ENCODE results near the gene PRUNE2. TPM values are rescaled to one million over a fixed set of nuclear protein-coding genes. Genes with fewer than 3 reads are reported as not detected.

Gene PRUNE2
- total RNA-seq, 1 donor from 2014 or later, result 63.8 TPM

DNA sequence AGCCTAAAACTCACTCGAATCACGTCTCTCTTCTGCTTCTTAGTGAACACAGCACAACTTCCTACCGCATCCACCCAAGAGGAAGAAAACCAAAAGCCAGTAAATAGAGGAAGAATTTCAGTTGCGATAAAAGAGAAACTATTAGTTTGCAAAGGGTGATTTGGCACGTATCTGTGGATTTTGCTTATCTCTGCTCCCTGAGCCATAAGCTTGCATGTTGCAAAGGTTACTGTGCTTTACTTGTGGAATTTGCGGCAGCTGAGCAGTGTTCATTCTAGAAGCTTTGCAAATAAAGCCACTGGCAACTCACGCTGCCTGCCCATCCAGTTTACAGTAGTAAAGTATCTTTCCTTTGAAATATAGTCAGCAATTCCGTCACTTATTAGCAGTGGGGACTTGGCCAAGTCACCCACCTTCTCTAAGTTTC is 290.7 kb downstream of the PRUNE2 start:
- no peak for DNase-seq
- H3K27me3 Mint-ChIP-seq (ENCODE audit: unreplicated experiment), result no peaks in the 10 kb centered on the region
- H3K4me1 Mint-ChIP-seq (ENCODE audit: low read depth, unreplicated experiment), result peaks cover 5% of the 10 kb centered on the region
- H3K4me3 Mint-ChIP-seq (ENCODE audit: unreplicated experiment), result no peak overlapping the region
- H3K27ac Mint-ChIP-seq (ENCODE audit: unreplicated experiment), result no peak overlapping the region
- no peaks in the 10 kb centered on the region for H3K36me3 Mint-ChIP-seq (ENCODE audit: unreplicated experiment)
- TF ChIP-seq, protein P1, sequence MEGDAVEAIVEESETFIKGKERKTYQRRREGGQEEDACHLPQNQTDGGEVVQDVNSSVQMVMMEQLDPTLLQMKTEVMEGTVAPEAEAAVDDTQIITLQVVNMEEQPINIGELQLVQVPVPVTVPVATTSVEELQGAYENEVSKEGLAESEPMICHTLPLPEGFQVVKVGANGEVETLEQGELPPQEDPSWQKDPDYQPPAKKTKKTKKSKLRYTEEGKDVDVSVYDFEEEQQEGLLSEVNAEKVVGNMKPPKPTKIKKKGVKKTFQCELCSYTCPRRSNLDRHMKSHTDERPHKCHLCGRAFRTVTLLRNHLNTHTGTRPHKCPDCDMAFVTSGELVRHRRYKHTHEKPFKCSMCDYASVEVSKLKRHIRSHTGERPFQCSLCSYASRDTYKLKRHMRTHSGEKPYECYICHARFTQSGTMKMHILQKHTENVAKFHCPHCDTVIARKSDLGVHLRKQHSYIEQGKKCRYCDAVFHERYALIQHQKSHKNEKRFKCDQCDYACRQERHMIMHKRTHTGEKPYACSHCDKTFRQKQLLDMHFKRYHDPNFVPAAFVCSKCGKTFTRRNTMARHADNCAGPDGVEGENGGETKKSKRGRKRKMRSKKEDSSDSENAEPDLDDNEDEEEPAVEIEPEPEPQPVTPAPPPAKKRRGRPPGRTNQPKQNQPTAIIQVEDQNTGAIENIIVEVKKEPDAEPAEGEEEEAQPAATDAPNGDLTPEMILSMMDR (IDR thresholded peaks at IDR 0.05; ENCODE audit: partially characterized antibody, unreplicated experiment), result no peak
- H3K9me3 Mint-ChIP-seq (ENCODE audit: unreplicated experiment), result peaks cover 1% of the 10 kb centered on the region

DNA sequence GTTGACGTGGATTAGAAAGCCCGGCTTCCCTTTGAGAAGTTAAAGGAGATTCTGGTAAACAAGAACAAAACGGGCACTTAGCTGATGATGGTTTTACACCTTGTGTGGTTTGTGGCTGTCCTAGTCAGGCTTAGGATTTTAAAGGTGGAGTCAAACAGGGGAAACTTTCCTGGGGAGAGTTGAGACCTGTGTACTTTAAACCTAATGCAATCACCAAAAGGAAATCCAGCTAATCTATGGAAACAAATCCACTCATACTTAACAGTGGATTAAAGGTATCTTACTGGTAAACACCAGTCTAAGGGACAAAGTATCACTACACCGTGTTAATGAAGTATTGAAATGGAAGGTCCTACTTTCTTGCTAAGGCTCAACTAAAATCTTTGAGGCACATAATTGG is 291.9 kb downstream of the PRUNE2 start:
- Mint-ChIP-seq H3K27me3 (ENCODE audit: unreplicated experiment) (no peaks in the 10 kb centered on the region), H3K4me1 (ENCODE audit: low read depth, unreplicated experiment) (peaks cover 11% of the 10 kb centered on the region), H3K4me3 (ENCODE audit: unreplicated experiment) (no peak overlapping the region), H3K36me3 (ENCODE audit: unreplicated experiment) (no peaks in the 10 kb centered on the region), H3K27ac (ENCODE audit: unreplicated experiment) (no peak overlapping the region), H3K9me3 (ENCODE audit: unreplicated experiment) (peaks cover 6% of the 10 kb centered on the region)
- DNase-seq, result no peak
- TF ChIP-seq, protein P1 (IDR thresholded peaks at IDR 0.05; ENCODE audit: partially characterized antibody, unreplicated experiment), result no peak

- Mint-ChIP-seq H3K27ac (ENCODE audit: unreplicated experiment) (no peak overlapping the region), H3K4me1 (ENCODE audit: low read depth, unreplicated experiment) (peaks cover 11% of the 10 kb centered on the region), H3K27me3 (ENCODE audit: unreplicated experiment) (no peaks in the 10 kb centered on the region), H3K36me3 (ENCODE audit: unreplicated experiment) (no peaks in the 10 kb centered on the region), H3K4me3 (ENCODE audit: unreplicated experiment) (no peak overlapping the region), H3K9me3 (ENCODE audit: unreplicated experiment) (peaks cover 7% of the 10 kb centered on the region)
- TF ChIP-seq, protein P1 (IDR thresholded peaks at IDR 0.05; ENCODE audit: partially characterized antibody, unreplicated experiment), result no peak
- DNase-seq, result no peak
Measured at GRCh38 chr9:76613150-76613781, 292.6 kb downstream of the PRUNE2 start.

GRCh38 chr9:76610011-76610352 is 295.9 kb downstream of the PRUNE2 start:
- TF ChIP-seq, protein P1 (IDR thresholded peaks at IDR 0.05; ENCODE audit: partially characterized antibody, unreplicated experiment), result no peak
- Mint-ChIP-seq H3K36me3 (ENCODE audit: unreplicated experiment) (no peaks in the 10 kb centered on the region), H3K27me3 (ENCODE audit: unreplicated experiment) (no peaks in the 10 kb centered on the region), H3K9me3 (ENCODE audit: unreplicated experiment) (peaks cover 7% of the 10 kb centered on the region), H3K27ac (ENCODE audit: unreplicated experiment) (peak overlapping the region; percentile 26), H3K4me1 (ENCODE audit: low read depth, unreplicated experiment) (peaks cover 11% of the 10 kb centered on the region), H3K4me3 (ENCODE audit: unreplicated experiment) (no peak overlapping the region)
- peak; percentile 62 for DNase-seq

- no peaks in the 10 kb centered on the region for H3K36me3 Mint-ChIP-seq (ENCODE audit: unreplicated experiment)
- H3K4me3 Mint-ChIP-seq (ENCODE audit: unreplicated experiment), result no peak overlapping the region
- no peak for DNase-seq
- peak overlapping the region; percentile 26 for H3K27ac Mint-ChIP-seq (ENCODE audit: unreplicated experiment)
- H3K4me1 Mint-ChIP-seq (ENCODE audit: low read depth, unreplicated experiment), result peaks cover 11% of the 10 kb centered on the region
- TF ChIP-seq, protein P1 (IDR thresholded peaks at IDR 0.05; ENCODE audit: partially characterized antibody, unreplicated experiment), result no peak
- H3K9me3 Mint-ChIP-seq (ENCODE audit: unreplicated experiment), result peaks cover 7% of the 10 kb centered on the region
- no peaks in the 10 kb centered on the region for H3K27me3 Mint-ChIP-seq (ENCODE audit: unreplicated experiment)
Measured at GRCh38 chr9:76609285-76610010, 296.5 kb downstream of the PRUNE2 start.
